ENCODE results near the gene PLK2. TPM values are rescaled to one million over a fixed set of nuclear protein-coding genes. Genes with fewer than 3 reads are reported as not detected.
A peak's percentile ranks its signal among the peaks of the same experiment; 100 is the strongest.

Gene PLK2
- total RNA-seq, 1 donor from 2014 or later = 613 TPM

DNA sequence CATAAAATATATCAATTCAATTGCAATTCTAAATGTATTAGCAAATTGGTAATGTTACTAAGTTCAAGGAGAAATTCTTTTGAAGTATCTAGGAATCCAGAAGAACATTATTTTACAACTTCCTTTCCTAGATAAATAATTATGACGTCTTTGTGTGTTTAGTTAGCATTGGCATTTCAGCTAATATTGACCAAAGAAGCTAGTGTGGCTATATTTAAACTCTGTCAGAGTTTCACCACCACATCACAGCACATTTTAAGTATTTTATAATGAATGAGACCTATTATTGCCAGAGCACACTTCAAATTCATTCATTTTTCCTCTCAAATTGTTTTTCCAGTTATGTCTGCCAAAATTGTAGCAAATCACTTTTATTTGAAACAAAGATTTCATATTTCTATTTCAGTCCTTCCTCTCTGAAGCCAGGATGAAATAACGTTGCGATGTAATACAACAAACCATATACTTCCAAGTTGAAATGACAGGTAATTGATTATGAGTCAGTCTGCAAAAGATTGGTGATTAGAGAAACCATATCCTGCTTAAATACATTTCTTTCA, 18.9 kb downstream of the PLK2 start:
- TF ChIP-seq, protein P1, sequence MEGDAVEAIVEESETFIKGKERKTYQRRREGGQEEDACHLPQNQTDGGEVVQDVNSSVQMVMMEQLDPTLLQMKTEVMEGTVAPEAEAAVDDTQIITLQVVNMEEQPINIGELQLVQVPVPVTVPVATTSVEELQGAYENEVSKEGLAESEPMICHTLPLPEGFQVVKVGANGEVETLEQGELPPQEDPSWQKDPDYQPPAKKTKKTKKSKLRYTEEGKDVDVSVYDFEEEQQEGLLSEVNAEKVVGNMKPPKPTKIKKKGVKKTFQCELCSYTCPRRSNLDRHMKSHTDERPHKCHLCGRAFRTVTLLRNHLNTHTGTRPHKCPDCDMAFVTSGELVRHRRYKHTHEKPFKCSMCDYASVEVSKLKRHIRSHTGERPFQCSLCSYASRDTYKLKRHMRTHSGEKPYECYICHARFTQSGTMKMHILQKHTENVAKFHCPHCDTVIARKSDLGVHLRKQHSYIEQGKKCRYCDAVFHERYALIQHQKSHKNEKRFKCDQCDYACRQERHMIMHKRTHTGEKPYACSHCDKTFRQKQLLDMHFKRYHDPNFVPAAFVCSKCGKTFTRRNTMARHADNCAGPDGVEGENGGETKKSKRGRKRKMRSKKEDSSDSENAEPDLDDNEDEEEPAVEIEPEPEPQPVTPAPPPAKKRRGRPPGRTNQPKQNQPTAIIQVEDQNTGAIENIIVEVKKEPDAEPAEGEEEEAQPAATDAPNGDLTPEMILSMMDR (conservative IDR thresholded peaks at IDR 0.05; ENCODE audit: low read depth, low read length) = no peak
- H3K4me3 ChIP-seq (ENCODE audit: low read depth, low read length) = no peak overlapping the region
- DNase-seq (ENCODE audit: low read depth) = no peak

DNA sequence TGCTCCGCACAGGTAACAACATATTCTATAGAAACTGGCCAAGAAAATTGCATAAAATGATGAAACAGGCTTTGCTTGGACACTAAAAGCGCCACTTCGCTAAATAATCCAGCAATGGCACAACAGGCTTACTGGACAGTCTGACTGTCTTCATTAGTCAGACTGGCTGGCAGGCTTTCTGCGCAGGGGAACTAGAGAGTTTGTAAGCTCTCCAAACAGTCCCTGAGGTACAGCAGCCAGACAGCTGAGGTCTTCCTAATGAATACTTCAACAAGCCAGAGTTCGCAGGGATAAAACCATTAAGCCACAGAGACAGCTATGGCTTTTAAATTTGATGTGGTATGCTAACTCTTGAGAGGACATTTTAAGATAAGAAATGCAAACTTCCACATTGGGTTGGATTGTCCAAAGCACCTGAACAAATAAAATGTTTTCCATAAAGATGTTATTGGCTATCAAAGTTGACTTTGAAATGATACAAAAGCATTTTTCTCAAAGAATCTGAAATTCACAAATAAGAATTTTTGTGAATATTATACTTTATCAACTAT, 20.7 kb downstream of the PLK2 start:
- TF ChIP-seq, protein P1 (conservative IDR thresholded peaks at IDR 0.05; ENCODE audit: low read depth, low read length) = no peak
- DNase-seq (ENCODE audit: low read depth) = no peak
- no peak overlapping the region for H3K4me3 ChIP-seq (ENCODE audit: low read depth, low read length)

DNA sequence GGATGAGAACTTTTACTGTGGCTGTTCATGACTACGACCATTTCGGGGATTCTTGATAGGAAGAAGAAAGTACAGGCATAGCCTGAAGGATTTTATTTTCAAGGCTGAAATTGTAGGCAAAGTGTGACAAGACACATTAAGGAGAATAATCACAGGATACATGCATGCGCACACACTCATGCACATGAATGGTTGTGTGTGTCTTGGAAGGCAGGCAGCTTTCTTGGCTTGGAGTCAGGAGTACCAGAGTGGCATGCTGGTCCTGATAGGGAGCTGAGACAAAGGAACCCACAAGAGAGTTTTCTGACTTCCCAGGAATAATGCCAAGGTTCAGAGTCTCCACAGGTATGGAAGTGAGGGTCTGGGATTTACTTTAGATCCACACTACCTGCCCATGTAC, 22.2 kb downstream of the PLK2 start:
- TF ChIP-seq, protein P1 (conservative IDR thresholded peaks at IDR 0.05; ENCODE audit: low read depth, low read length) = no peak
- DNase-seq (ENCODE audit: low read depth) = no peak
- no peak overlapping the region for H3K4me3 ChIP-seq (ENCODE audit: low read depth, low read length)

DNA sequence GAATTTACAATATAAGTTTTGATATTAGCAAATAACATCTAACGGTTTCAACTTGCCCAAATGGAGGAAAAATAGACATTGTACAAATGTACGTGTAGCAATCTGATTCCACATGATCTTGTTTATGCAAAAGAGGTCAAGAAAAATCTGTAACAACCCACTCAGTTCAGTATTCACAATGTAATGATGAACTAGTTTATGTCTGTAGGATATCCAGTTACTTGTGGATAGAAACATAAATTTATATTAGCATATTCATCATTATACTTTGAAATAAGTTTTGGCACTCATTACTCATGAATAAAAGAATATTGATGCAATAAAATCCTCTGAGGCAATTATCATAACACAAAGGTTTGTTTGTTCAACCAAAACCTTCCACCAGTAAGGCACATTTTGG, 28.1 kb downstream of the PLK2 start:
- H3K4me3 ChIP-seq (ENCODE audit: low read depth, low read length) = no peak overlapping the region
- TF ChIP-seq, protein P1 (conservative IDR thresholded peaks at IDR 0.05; ENCODE audit: low read depth, low read length) = no peak
- DNase-seq (ENCODE audit: low read depth) = no peak

GRCh38 chr5:58412932-58413331, 47.0 kb downstream of the PLK2 start:
- TF ChIP-seq, protein P1 (conservative IDR thresholded peaks at IDR 0.05; ENCODE audit: low read depth, low read length) = no peak
- DNase-seq (ENCODE audit: low read depth) = no peak
- H3K4me3 ChIP-seq (ENCODE audit: low read depth, low read length) = no peak overlapping the region

DNA sequence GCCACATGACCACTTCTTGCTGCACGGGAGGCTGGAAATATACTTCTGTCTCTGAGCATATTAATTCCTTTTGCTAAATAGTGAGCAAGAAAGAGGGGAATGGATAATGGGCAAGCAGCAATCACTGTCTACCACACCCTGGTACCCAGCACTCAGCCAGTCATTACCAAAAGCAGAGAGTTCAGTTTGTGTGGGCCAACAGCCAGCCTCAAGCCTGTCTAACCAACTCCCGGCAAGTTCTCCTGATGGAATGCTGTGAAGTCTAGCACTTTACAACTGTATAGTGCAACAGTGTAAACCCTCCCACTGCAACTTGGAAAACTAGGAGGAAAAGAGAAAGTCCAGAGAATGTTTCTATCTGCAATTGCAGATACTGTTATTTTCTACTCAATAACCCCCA, 47.8 kb downstream of the PLK2 start:
- TF ChIP-seq, protein P1 (conservative IDR thresholded peaks at IDR 0.05; ENCODE audit: low read depth, low read length) = no peak
- DNase-seq (ENCODE audit: low read depth) = no peak
- H3K4me3 ChIP-seq (ENCODE audit: low read depth, low read length) = no peak overlapping the region

DNA sequence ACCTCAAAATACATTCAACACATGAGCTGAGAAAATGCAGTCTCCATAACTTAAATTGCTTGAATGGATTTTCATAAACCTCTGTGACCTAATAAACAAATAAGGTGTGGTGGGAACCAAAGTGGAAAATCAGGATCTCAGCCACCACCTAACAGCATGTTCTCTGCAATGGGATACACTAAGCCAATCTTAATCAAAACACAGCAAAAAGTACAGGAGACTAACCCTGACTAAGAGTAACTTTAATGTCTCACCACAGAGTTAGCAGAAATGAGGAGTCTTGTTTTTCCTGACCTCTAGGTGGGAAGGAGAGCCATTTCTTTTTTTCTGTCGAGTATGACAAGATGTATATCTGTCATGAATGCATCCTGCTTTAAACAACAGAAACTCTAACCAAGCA, 48.5 kb downstream of the PLK2 start:
- DNase-seq (ENCODE audit: low read depth) = no peak
- H3K4me3 ChIP-seq (ENCODE audit: low read depth, low read length) = no peak overlapping the region
- TF ChIP-seq, protein P1 (conservative IDR thresholded peaks at IDR 0.05; ENCODE audit: low read depth, low read length) = peak; percentile 5
